Neural progenitor cell (in vitro differentiated cells): ENCODE results near the gene IPPK. TPM values are rescaled to one million over a fixed set of nuclear protein-coding genes. Genes with fewer than 3 reads are reported as not detected.

ENCODE experiments used
- DNase-seq: peaks from one replicate; pipeline ENCODE4 v3.0.0-alpha.2; 2016; ENCODE audit warnings: low spot score
- H2AFZ ChIP-seq: fragments of 200-600 bp; sonication (generic); replicated peaks from 2 replicates; pipeline ENCODE4 v1.6.1; 2016; ENCODE audit warnings: antibody characterized with exemption
- H3F3A ChIP-seq: fragments of 200-600 bp; sonication (generic); 2 replicates; pipeline ENCODE4 v1.6.1; 2016; ENCODE audit warnings: antibody characterized with exemption, low read depth
- H3K27ac ChIP-seq: fragments of 200-600 bp; sonication (generic); 2 replicates; pipeline ENCODE4 v1.5.1; 2016; ENCODE audit warnings: mild to moderate bottlenecking
- H3K27me3 ChIP-seq: fragments of 200-600 bp; sonication (generic); 2 replicates; pipeline ENCODE4 v1.6.1; 2016; ENCODE audit warnings: mild to moderate bottlenecking, moderate library complexity
- H3K36me3 ChIP-seq: fragments of 200-600 bp; sonication (generic); 2 replicates; pipeline ENCODE4 v1.5.1; 2016
- H3K4me1 ChIP-seq: fragments of 200-600 bp; sonication (generic); 2 replicates; pipeline ENCODE4 v1.6.1; 2016; ENCODE audit warnings: mixed run types
- H3K4me2 ChIP-seq: fragments of 200-600 bp; sonication (generic); 2 replicates; pipeline ENCODE4 v1.6.1; 2016
- H3K4me3 ChIP-seq: fragments of 200-600 bp; sonication (generic); 2 replicates; pipeline ENCODE4 v1.5.1; 2016
- H3K79me2 ChIP-seq: fragments of 200-600 bp; sonication (generic); 2 replicates; pipeline ENCODE4 v1.6.1; 2016; ENCODE audit warnings: low read depth
- H3K9ac ChIP-seq: fragments of 200-600 bp; sonication (generic); 2 replicates; pipeline ENCODE4 v1.6.1; 2016
- H3K9me3 ChIP-seq: fragments of 200-600 bp; sonication (generic); 2 replicates; pipeline ENCODE4 v1.5.1; 2016; ENCODE audit warnings: low read depth
- H4K20me1 ChIP-seq: fragments of 200-600 bp; sonication (generic); 2 replicates; pipeline ENCODE4 v1.6.1; 2016; ENCODE audit warnings: low read depth
- H3K27ac Mint-ChIP-seq: 3 replicates; pipeline ENCODE4 v1.8.0; 2021; ENCODE audit warnings: mixed read lengths
- H3K27me3 Mint-ChIP-seq: 2 replicates; pipeline ENCODE4 v1.8.0; 2022; ENCODE audit warnings: low read depth, mild to moderate bottlenecking, inconsistent platforms, moderate library complexity, mixed read lengths; ENCODE audit not compliant: insufficient read depth
- H3K36me3 Mint-ChIP-seq: 3 replicates; pipeline ENCODE4 v1.8.0; 2021; ENCODE audit warnings: mixed read lengths
- H3K4me1 Mint-ChIP-seq: 3 replicates; pipeline ENCODE4 v1.8.0; 2021; ENCODE audit warnings: mixed read lengths
- H3K4me3 Mint-ChIP-seq: 3 replicates; pipeline ENCODE4 v1.8.0; 2021; ENCODE audit warnings: mild to moderate bottlenecking, moderate library complexity, mixed read lengths
- H3K9me3 Mint-ChIP-seq: 3 replicates; pipeline ENCODE4 v1.8.0; 2020; ENCODE audit warnings: mixed read lengths
- EZH2 ChIP-seq: fragments of 200-600 bp; sonication (generic); IDR thresholded peaks from 2 replicates; pipeline ENCODE4 v1.6.1; 2017; ENCODE audit warnings: antibody characterized with exemption, mild to moderate bottlenecking, moderate library complexity
- EZH2phosphoT487 ChIP-seq: fragments of 200-600 bp; sonication (generic); IDR thresholded peaks from 2 replicates; pipeline ENCODE4 v1.6.1; 2017; ENCODE audit warnings: antibody characterized with exemption
- total RNA-seq: library from RNA; depleted of rRNA; stranded (reverse); fragments of >200 nt; gene quantifications from 2 replicates; pipeline ENCODE4 v1.2.3, GENCODE V29; 2015; ENCODE audit warnings: low replicate concordance
- TF ChIP-seq, protein P1 (sequence below): fragments of 200-600 bp; sonication (generic); IDR thresholded peaks from 2 replicates; pipeline ENCODE4 v1.5.1; 2017; ENCODE audit warnings: antibody characterized with exemption, mild to moderate bottlenecking

Gene IPPK
- total RNA-seq, 1 donor from 2014 or later, result 16.8 TPM

DNA sequence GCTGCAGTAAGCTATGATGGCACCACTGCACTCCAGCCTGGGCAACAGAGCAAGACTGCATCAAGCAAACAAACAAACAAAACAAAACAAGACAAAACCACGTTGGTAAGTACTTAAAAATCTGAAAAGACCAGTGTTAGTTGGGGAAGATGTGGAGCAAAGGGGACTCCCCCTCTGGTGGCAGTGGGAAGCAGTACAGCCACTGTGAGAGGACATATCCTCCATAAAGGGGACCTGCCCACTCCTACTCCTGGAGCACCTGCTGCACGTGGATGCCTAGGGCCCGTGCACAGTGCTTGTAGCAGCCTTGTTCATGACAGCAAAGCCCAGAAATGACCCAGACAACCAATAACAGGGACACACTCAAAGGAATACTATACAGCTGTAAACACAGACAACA lies 17.0 kb upstream of the IPPK start:
- no peak overlapping the region for H3K4me3 Mint-ChIP-seq
- H3K9me3 Mint-ChIP-seq, result peaks cover 15% of the 10 kb centered on the region
- no peaks in the 10 kb centered on the region for H3K36me3 Mint-ChIP-seq
- H3K36me3 ChIP-seq, result no peaks in the 10 kb centered on the region
- H2AFZ ChIP-seq, result no peak overlapping the region
- H3K27ac ChIP-seq, result no peak overlapping the region
- H3K4me2 ChIP-seq, result no peak overlapping the region
- H3K4me1 Mint-ChIP-seq, result no peaks in the 10 kb centered on the region
- no peaks in the 10 kb centered on the region for H3K27me3 ChIP-seq
- no peak overlapping the region for H3K27ac Mint-ChIP-seq
- H4K20me1 ChIP-seq, result no peaks in the 10 kb centered on the region
- H3K4me1 ChIP-seq, result no peaks in the 10 kb centered on the region
- no peaks in the 10 kb centered on the region for H3K27me3 Mint-ChIP-seq
- no peak overlapping the region for H3K4me3 ChIP-seq
- no peak for DNase-seq
- TF ChIP-seq EZH2phosphoT487 (no peak), EZH2 (no peak)
- TF ChIP-seq, protein P1, sequence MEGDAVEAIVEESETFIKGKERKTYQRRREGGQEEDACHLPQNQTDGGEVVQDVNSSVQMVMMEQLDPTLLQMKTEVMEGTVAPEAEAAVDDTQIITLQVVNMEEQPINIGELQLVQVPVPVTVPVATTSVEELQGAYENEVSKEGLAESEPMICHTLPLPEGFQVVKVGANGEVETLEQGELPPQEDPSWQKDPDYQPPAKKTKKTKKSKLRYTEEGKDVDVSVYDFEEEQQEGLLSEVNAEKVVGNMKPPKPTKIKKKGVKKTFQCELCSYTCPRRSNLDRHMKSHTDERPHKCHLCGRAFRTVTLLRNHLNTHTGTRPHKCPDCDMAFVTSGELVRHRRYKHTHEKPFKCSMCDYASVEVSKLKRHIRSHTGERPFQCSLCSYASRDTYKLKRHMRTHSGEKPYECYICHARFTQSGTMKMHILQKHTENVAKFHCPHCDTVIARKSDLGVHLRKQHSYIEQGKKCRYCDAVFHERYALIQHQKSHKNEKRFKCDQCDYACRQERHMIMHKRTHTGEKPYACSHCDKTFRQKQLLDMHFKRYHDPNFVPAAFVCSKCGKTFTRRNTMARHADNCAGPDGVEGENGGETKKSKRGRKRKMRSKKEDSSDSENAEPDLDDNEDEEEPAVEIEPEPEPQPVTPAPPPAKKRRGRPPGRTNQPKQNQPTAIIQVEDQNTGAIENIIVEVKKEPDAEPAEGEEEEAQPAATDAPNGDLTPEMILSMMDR, result peak; percentile 21
- H3K9me3 ChIP-seq, result no peaks in the 10 kb centered on the region
- no peaks in the 10 kb centered on the region for H3F3A ChIP-seq
- no peaks in the 10 kb centered on the region for H3K79me2 ChIP-seq
- H3K9ac ChIP-seq, result no peak overlapping the region

DNA sequence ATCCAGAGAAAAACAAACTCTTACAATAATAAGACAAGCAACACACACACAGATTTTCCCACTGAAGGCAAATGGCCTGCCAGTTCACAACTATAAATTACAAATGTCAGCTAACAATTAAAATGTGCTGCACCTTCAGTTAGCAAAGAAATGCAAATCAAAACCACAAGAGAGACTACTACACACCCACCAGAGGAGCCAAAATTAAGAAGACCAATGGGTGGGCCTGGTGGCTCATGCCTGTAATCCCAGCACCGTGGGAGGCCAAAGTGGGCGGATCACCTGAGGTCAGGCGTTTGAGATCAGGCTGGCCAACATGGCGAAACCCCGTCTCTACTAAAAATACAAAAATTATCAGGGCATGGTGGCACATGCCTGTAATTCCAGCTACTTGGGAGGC lies 15.1 kb upstream of the IPPK start:
- H3K36me3 Mint-ChIP-seq, result no peaks in the 10 kb centered on the region
- Histone ChIP-seq H3F3A (no peaks in the 10 kb centered on the region), H3K36me3 (no peaks in the 10 kb centered on the region), H3K4me3 (no peak overlapping the region), H2AFZ (no peak overlapping the region), H4K20me1 (no peaks in the 10 kb centered on the region), H3K27me3 (no peaks in the 10 kb centered on the region), H3K4me1 (no peaks in the 10 kb centered on the region), H3K27ac (no peak overlapping the region), H3K9ac (no peak overlapping the region), H3K4me2 (no peak overlapping the region), H3K79me2 (no peaks in the 10 kb centered on the region), H3K9me3 (no peaks in the 10 kb centered on the region)
- no peaks in the 10 kb centered on the region for H3K4me1 Mint-ChIP-seq
- H3K4me3 Mint-ChIP-seq, result no peak overlapping the region
- H3K27me3 Mint-ChIP-seq, result no peaks in the 10 kb centered on the region
- H3K27ac Mint-ChIP-seq, result no peak overlapping the region
- DNase-seq, result no peak
- H3K9me3 Mint-ChIP-seq, result peaks cover 1% of the 10 kb centered on the region
- TF ChIP-seq, protein P1, result no peak
- TF ChIP-seq EZH2, result no peak
- TF ChIP-seq EZH2phosphoT487, result no peak

- H3K4me3 ChIP-seq, result no peak overlapping the region
- TF ChIP-seq EZH2 (no peak), EZH2phosphoT487 (no peak)
- TF ChIP-seq, protein P1, result no peak
- no peak overlapping the region for H3K27ac ChIP-seq
- H3K4me3 Mint-ChIP-seq, result no peak overlapping the region
- H3K9me3 ChIP-seq, result no peaks in the 10 kb centered on the region
- H2AFZ ChIP-seq, result no peak overlapping the region
- H3K27ac Mint-ChIP-seq, result peak overlapping the region; percentile 57
- no peaks in the 10 kb centered on the region for H3K9me3 Mint-ChIP-seq
- no peaks in the 10 kb centered on the region for H3K36me3 Mint-ChIP-seq
- no peaks in the 10 kb centered on the region for H3K4me1 Mint-ChIP-seq
- H4K20me1 ChIP-seq, result no peaks in the 10 kb centered on the region
- no peaks in the 10 kb centered on the region for H3K4me1 ChIP-seq
- no peaks in the 10 kb centered on the region for H3K79me2 ChIP-seq
- H3F3A ChIP-seq, result no peaks in the 10 kb centered on the region
- no peaks in the 10 kb centered on the region for H3K27me3 ChIP-seq
- H3K36me3 ChIP-seq, result no peaks in the 10 kb centered on the region
- H3K4me2 ChIP-seq, result no peak overlapping the region
- no peak for DNase-seq
- no peak overlapping the region for H3K9ac ChIP-seq
- no peaks in the 10 kb centered on the region for H3K27me3 Mint-ChIP-seq
Measured at GRCh38 chr9:92682269-92682668, 12.3 kb upstream of the IPPK start.
